DOHH2 (cell line): ENCODE data around the gene SH2D7.

Source experiments
- H3F3A ChIP-seq: fragments of 200-600 bp; sonication (generic), shearing (Covaris generic); 2 replicates; pipeline ENCODE4 v1.6.0; 2016; ENCODE audit warnings: antibody characterized with exemption, mild to moderate bottlenecking; ENCODE audit not compliant: control insufficient read depth, insufficient read depth
- H3K27ac ChIP-seq: fragments of 200-600 bp; sonication (generic); 2 replicates; pipeline ENCODE4 v1.5.1; 2014; ENCODE audit warnings: low read depth, mild to moderate bottlenecking, low read length, moderate library complexity
- H3K27me3 ChIP-seq: fragments of 200-600 bp; sonication (generic); 2 replicates; pipeline ENCODE4 v1.6.1; 2014; ENCODE audit warnings: mild to moderate bottlenecking, low read length, mixed read lengths; ENCODE audit not compliant: control insufficient read depth
- H3K36me3 ChIP-seq: fragments of 200-600 bp; sonication (generic); 2 replicates; pipeline ENCODE4 v1.6.1; 2014; ENCODE audit warnings: mild to moderate bottlenecking, low read length, moderate library complexity, mixed read lengths; ENCODE audit not compliant: control insufficient read depth
- H3K4me1 ChIP-seq: fragments of 200-600 bp; sonication (generic); 2 replicates; pipeline ENCODE4 v1.6.1; 2014; ENCODE audit warnings: mild to moderate bottlenecking, low read length, mixed read lengths; ENCODE audit not compliant: control insufficient read depth
- H3K4me2 ChIP-seq: fragments of 200-600 bp; sonication (generic); 2 replicates; pipeline ENCODE4 v1.6.0; 2014; ENCODE audit warnings: mild to moderate bottlenecking, low read length, moderate library complexity
- H3K4me3 ChIP-seq: fragments of 200-600 bp; sonication (generic); 2 replicates; pipeline ENCODE4 v1.5.1; 2014; ENCODE audit warnings: mild to moderate bottlenecking, low read length, mixed read lengths
- H3K79me2 ChIP-seq: fragments of 200-600 bp; sonication (generic); 2 replicates; pipeline ENCODE4 v1.6.1; 2014; ENCODE audit warnings: mild to moderate bottlenecking, low read length, mixed read lengths; ENCODE audit not compliant: control insufficient read depth
- H3K9me2 ChIP-seq: fragments of 200-600 bp; sonication (generic); replicated peaks from 2 replicates; pipeline ENCODE4 v1.6.1; 2014; ENCODE audit warnings: mild to moderate bottlenecking, low read length, mixed read lengths; ENCODE audit not compliant: control insufficient read depth
- H3K9me3 ChIP-seq: fragments of 200-600 bp; sonication (generic); 2 replicates; pipeline ENCODE4 v1.6.1; 2014; ENCODE audit warnings: antibody characterized with exemption, low read length, mixed read lengths; ENCODE audit not compliant: control insufficient read depth, insufficient read depth
- H4K20me1 ChIP-seq: fragments of 200-600 bp; sonication (generic); 2 replicates; pipeline ENCODE4 v1.6.0; 2014; ENCODE audit warnings: low read depth, mild to moderate bottlenecking, antibody characterized with exemption, low read length, moderate library complexity; ENCODE audit not compliant: control insufficient read depth, insufficient read depth
- EZH2phosphoT487 ChIP-seq: fragments of 200-600 bp; sonication (generic); IDR thresholded peaks from 2 replicates; pipeline ENCODE4 v1.6.1; 2017; ENCODE audit warnings: borderline replicate concordance, mild to moderate bottlenecking, antibody characterized with exemption, low read length, moderate library complexity, mixed read lengths
- TF ChIP-seq, protein P1 (sequence below): fragments of 200-600 bp; sonication (generic); IDR thresholded peaks from one replicate; pipeline ENCODE4 v1.5.1; 2014; ENCODE audit warnings: antibody characterized with exemption, mild to moderate bottlenecking, low read depth, low read length; ENCODE audit not compliant: poor library complexity, severe bottlenecking

Gene SH2D7

DNA sequence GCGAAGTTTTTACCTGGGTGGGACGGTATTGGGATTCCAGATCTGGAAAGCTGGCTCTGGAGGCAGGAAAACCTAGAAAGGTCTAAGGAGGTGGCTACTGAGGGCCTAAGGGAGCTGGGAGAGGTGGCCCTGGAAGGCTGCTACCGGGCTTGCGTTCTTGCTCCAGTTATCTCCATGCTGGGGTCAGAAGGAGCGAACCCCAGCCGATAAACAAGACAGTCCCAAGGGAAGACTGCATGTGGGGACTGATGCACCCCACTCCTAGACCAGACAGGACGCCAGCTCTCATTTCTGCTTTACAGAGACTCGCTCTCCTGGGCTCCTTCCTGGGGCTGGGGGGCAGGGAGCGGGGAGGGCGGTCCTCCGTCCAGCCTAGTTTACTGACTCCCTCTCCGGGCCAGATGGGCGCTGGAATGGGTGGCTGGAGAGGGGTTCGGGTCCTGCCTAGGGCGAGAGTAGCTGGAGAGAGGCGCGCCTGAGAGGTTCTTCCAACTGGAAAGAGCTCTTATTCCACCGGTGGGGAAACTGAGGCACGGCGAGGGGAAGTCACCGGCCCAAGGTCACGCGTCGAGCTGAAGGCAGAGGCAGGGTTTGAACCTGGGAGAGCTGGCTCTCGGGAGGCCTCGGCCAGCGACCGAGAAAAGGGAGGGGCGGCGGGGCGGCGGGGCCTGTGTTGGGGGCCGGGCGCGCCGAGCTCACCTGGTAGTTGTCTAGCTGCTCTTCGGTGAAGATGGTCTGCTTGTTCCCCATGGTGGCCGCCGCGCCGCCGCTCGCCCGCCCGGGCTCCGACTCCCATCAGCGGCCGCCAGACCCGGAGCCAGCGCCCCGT is 38.3 kb downstream of the SH2D7 start:
- Histone ChIP-seq H3K4me1 (peaks cover 14% of the 10 kb centered on the region), H3K4me3 (peak overlapping the region; percentile 75; the same call in 1 of the 2 replicates), H3K27ac (no peak overlapping the region), H3K27me3 (0 out of 2 replicates have a peak, but pooled peaks cover 4% of the 10 kb centered on the region), H4K20me1 (no peaks in the 10 kb centered on the region), H3F3A (peaks cover 7% of the 10 kb centered on the region), H3K9me3 (no peaks in the 10 kb centered on the region), H3K79me2 (no peaks in the 10 kb centered on the region), H3K4me2 (peak overlapping the region; percentile 96; the same call in 1 of the 2 replicates), H3K9me2 (no peaks in the 10 kb centered on the region), H3K36me3 (no peaks in the 10 kb centered on the region)
- TF ChIP-seq, protein P1, sequence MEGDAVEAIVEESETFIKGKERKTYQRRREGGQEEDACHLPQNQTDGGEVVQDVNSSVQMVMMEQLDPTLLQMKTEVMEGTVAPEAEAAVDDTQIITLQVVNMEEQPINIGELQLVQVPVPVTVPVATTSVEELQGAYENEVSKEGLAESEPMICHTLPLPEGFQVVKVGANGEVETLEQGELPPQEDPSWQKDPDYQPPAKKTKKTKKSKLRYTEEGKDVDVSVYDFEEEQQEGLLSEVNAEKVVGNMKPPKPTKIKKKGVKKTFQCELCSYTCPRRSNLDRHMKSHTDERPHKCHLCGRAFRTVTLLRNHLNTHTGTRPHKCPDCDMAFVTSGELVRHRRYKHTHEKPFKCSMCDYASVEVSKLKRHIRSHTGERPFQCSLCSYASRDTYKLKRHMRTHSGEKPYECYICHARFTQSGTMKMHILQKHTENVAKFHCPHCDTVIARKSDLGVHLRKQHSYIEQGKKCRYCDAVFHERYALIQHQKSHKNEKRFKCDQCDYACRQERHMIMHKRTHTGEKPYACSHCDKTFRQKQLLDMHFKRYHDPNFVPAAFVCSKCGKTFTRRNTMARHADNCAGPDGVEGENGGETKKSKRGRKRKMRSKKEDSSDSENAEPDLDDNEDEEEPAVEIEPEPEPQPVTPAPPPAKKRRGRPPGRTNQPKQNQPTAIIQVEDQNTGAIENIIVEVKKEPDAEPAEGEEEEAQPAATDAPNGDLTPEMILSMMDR: no peak
- no peak for TF ChIP-seq EZH2phosphoT487

DNA sequence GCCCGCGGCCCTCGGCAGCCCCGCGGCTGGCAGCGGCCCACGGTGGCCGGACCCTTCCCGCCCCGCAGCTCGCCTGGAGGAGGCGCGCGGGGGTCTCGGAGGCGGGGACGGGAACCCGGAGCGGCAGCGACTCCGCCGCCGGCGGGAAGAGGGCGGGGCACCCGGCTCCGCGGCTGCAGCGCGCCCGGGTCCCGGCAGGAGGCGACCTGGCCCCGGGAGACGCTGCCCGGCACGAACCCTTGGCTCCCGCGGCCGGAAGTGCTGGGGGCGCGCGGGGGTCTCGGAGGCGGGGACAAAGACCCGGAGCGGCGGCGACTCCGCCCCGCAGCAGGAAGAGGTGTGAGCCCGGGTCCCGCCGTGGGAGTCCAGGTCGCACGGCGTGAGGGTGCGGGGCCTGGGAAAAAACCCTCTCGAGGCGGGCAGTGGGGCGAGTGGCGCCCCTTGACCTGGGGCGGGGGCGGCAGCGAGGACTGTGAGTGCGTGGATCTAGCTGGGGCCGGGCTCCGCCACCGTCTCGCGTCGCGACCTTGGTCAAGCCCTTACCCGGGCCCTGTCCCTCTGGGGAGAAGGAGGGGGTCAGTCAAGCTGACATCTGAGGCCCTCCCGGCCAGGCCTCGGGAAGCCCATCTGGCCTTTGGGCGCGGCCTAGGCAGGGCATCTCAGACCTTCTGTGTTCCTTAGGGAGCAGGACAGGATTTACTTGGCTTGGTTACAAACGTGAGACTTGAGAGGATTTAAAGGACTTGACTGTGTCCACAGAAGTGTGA is 39.1 kb downstream of the SH2D7 start, which contains the start of gene CIB2:
Gene CIB2 (minus strand): TSS at position 151 of the 767 bp plus-strand sequence. CDS start 230 bp downstream, outside the sequence.
- Histone ChIP-seq H3K4me3 (peak within 1 kb of the TSS; percentile 75), H3K79me2 (no peaks in the 10 kb centered on the region), H3K9me3 (no peaks in the 10 kb centered on the region), H3K4me1 (peaks cover 14% of the 10 kb centered on the region), H4K20me1 (no peaks in the 10 kb centered on the region), H3K4me2 (peak within 1 kb of the TSS; percentile 96), H3K27ac (no peak within 1 kb of the TSS), H3K36me3 (no peaks in the 10 kb centered on the region), H3F3A (peaks cover 7% of the 10 kb centered on the region), H3K9me2 (no peaks in the 10 kb centered on the region), H3K27me3 (0 out of 2 replicates have a peak, but pooled peaks cover 4% of the 10 kb centered on the region)
- TF ChIP-seq EZH2phosphoT487: no peak
- TF ChIP-seq, protein P1: peak; percentile 58

DNA sequence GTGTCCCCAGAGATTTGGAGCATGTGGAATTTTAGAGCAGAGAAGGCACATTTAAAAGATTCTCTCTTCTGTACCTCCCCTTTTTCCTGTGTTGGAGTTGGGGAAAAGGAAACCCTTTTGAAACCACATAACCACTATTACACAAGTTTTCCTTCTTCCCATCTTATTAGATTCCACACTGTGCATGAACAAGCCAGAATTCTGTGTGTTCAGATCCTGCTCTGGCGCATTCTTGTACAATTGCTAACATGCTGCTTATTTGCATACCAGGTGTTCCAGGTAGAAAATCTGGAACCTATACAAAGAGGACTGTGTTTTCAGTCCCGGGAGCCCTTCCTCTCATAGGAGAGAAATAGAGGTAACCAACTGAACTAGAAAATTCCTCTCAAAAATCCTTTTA is 41.4 kb downstream of the SH2D7 start:
- Histone ChIP-seq H3F3A (peaks cover 7% of the 10 kb centered on the region), H3K79me2 (no peaks in the 10 kb centered on the region), H3K4me1 (peaks cover 14% of the 10 kb centered on the region), H3K4me3 (no peak overlapping the region), H3K27ac (no peak overlapping the region), H3K4me2 (no peak overlapping the region), H3K27me3 (0 out of 2 replicates have a peak, but pooled peaks cover 9% of the 10 kb centered on the region), H3K9me2 (no peaks in the 10 kb centered on the region), H3K9me3 (no peaks in the 10 kb centered on the region), H4K20me1 (no peaks in the 10 kb centered on the region), H3K36me3 (no peaks in the 10 kb centered on the region)
- TF ChIP-seq, protein P1: no peak
- no peak for TF ChIP-seq EZH2phosphoT487
